Breast epithelium (tissue), 4 donors: ENCODE results near the gene TNS3. TPM values are rescaled to one million over a fixed set of nuclear protein-coding genes. Genes with fewer than 3 reads are reported as not detected.

ENCODE experiments used
- DNase-seq, 2 donors: peaks; one replicate each; pipeline ENCODE4 v3.0.0-alpha.2; 2019; ENCODE audit warnings: low spot score in 2 of 2
- H3K27ac ChIP-seq, 2 donors: fragments of 200-600 bp; sonication (generic) in 1 of 2; one replicate each; pipeline ENCODE4 v1.5.1; 2016 to 2019; ENCODE audit warnings: mild to moderate bottlenecking in 1 of 2
- H3K27me3 ChIP-seq, 2 donors: fragments of 200-600 bp; sonication (generic) in 1 of 2; one replicate each; pipeline versions ENCODE4 v1.5.1 to v1.6.0; 2017 to 2019; ENCODE audit warnings: control low read depth in 1 of 2, mild to moderate bottlenecking in 1 of 2
- H3K36me3 ChIP-seq: fragments of 200-600 bp; one replicate; pipeline ENCODE4 v1.5.1; 2019
- H3K4me1 ChIP-seq, 2 donors: fragments of 200-600 bp; sonication (generic); one replicate each; pipeline ENCODE4 v1.5.1; 2016 to 2019; ENCODE audit warnings: control low read depth in 1 of 2
- H3K4me3 ChIP-seq, 3 donors: fragments of 200-600 bp; sonication (generic); 1 replicate in 2 of 3; 2 replicates in 1 of 3; pipeline ENCODE4 v1.5.1; 2016 to 2019; ENCODE audit warnings: mild to moderate bottlenecking in 3 of 3, moderate library complexity in 2 of 3
- H3K9me3 ChIP-seq, 2 donors: fragments of 200-600 bp; sonication (generic) in 1 of 2; one replicate each; pipeline ENCODE4 v1.5.1; 2016 to 2019; ENCODE audit warnings: control low read depth in 1 of 2
- POLR2A ChIP-seq: fragments of 450-650 bp; IDR thresholded peaks from one replicate; pipeline ENCODE4 v1.6.1; 2016; ENCODE audit warnings: antibody characterized with exemption, mild to moderate bottlenecking, moderate library complexity
- POLR2AphosphoS5 ChIP-seq, 3 donors: sonication (generic); formaldehyde crosslinking; IDR thresholded peaks; one replicate each; pipeline ENCODE4 v1.6.1; 2017; ENCODE audit warnings: antibody characterized with exemption in 3 of 3
- intact Hi-C: fragments of 100-400 bp; cut with DNase I; formaldehyde crosslinking; loops from one replicate; pipeline ENCODE4 v1.15.1; 2023; ENCODE audit warnings: low total_unique reads
- total RNA-seq, 3 donors: library from RNA; depleted of rRNA; stranded (reverse); fragments of >200 nt; gene quantifications; one replicate each; pipeline ENCODE4 v1.1.0, GENCODE V29; 2016
- TF ChIP-seq, protein P1 (sequence below), 3 donors: fragments of 450-650 bp; IDR thresholded peaks; one replicate each; pipeline ENCODE4 v1.5.1; 2016 to 2017; ENCODE audit warnings: antibody characterized with exemption in 3 of 3, mild to moderate bottlenecking in 3 of 3, moderate library complexity in 3 of 3

Gene TNS3
- total RNA-seq, 3 donors from 2014 or later, result 41.0 to 78.1 (median 56.2) TPM

DNA sequence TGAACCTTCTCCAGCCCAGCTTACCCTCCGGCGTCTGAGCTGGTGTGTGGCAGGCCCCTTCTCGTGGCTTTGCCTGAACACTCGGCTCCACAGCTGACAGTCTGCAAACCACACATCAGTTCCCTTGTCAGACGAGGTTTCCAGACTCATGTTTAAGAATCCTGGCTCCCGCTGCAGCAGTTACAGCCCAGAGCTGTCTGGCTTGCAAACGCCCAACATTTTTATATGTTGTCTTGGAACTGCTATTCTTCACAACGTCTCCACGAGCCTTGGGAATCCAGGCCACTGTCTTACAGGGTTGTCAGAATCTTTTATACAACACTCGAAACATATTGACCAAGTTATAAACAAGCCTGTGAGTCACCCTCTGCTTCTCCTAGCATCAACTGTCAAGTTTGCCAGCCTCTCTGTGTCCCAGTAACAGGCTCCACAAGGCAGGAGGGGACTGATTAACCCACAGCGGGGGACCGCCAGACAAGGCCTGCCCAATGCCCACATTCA, 68.1 kb downstream of the TNS3 start:
- H3K27ac ChIP-seq, result no peak overlapping the region
- H3K36me3 ChIP-seq, result no peaks in the 10 kb centered on the region
- intact Hi-C loops, result no loop called here
- TF ChIP-seq POLR2A (no peak), POLR2AphosphoS5 (IDR thresholded peaks at IDR 0.05) (no peak)
- TF ChIP-seq, protein P1, sequence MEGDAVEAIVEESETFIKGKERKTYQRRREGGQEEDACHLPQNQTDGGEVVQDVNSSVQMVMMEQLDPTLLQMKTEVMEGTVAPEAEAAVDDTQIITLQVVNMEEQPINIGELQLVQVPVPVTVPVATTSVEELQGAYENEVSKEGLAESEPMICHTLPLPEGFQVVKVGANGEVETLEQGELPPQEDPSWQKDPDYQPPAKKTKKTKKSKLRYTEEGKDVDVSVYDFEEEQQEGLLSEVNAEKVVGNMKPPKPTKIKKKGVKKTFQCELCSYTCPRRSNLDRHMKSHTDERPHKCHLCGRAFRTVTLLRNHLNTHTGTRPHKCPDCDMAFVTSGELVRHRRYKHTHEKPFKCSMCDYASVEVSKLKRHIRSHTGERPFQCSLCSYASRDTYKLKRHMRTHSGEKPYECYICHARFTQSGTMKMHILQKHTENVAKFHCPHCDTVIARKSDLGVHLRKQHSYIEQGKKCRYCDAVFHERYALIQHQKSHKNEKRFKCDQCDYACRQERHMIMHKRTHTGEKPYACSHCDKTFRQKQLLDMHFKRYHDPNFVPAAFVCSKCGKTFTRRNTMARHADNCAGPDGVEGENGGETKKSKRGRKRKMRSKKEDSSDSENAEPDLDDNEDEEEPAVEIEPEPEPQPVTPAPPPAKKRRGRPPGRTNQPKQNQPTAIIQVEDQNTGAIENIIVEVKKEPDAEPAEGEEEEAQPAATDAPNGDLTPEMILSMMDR (IDR thresholded peaks at IDR 0.05), result no peak
- H3K27me3 ChIP-seq, result no peaks in the 10 kb centered on the region
- H3K4me1 ChIP-seq, result no peaks in the 10 kb centered on the region
- DNase-seq, result no peak
- H3K4me3 ChIP-seq, result no peak overlapping the region
- H3K9me3 ChIP-seq, result no peaks in the 10 kb centered on the region

- Histone ChIP-seq H3K4me3 (no peak overlapping the region), H3K9me3 (no peaks in the 10 kb centered on the region), H3K27ac (no peak overlapping the region), H3K36me3 (no peaks in the 10 kb centered on the region), H3K4me1 (no peaks in the 10 kb centered on the region), H3K27me3 (no peaks in the 10 kb centered on the region)
- no peak for DNase-seq
- TF ChIP-seq POLR2A, result no peak
- intact Hi-C loops, result no loop called here
These were observed 69.3 kb downstream of the TNS3 start for GRCh38 chr7:47512481-47513176.

- Histone ChIP-seq H3K27ac (no peak overlapping the region), H3K4me1 (no peaks in the 10 kb centered on the region), H3K9me3 (no peaks in the 10 kb centered on the region), H3K36me3 (no peaks in the 10 kb centered on the region), H3K4me3 (no peak overlapping the region), H3K27me3 (no peaks in the 10 kb centered on the region)
- TF ChIP-seq POLR2A, result no peak
- no peak for TF ChIP-seq POLR2AphosphoS5 (IDR thresholded peaks at IDR 0.05)
- TF ChIP-seq, protein P1 (IDR thresholded peaks at IDR 0.05), result no peak
- DNase-seq, result no peak
- intact Hi-C loops, result no loop called here
These were observed 70.1 kb downstream of the TNS3 start for GRCh38 chr7:47511699-47512370.

GRCh38 chr7:47510786-47511185, 71.1 kb downstream of the TNS3 start:
- TF ChIP-seq, protein P1 (IDR thresholded peaks at IDR 0.05), result no peak
- TF ChIP-seq POLR2AphosphoS5 (IDR thresholded peaks at IDR 0.05) (no peak), POLR2A (no peak)
- no peak for DNase-seq
- no peak overlapping the region for H3K4me3 ChIP-seq
- no peak overlapping the region for H3K27ac ChIP-seq
- no peaks in the 10 kb centered on the region for H3K9me3 ChIP-seq
- no peaks in the 10 kb centered on the region for H3K27me3 ChIP-seq
- no peaks in the 10 kb centered on the region for H3K4me1 ChIP-seq
- no peaks in the 10 kb centered on the region for H3K36me3 ChIP-seq
- intact Hi-C loops, result no loop called here

GRCh38 chr7:47510192-47510591, 71.7 kb downstream of the TNS3 start:
- Histone ChIP-seq H3K36me3 (no peaks in the 10 kb centered on the region), H3K9me3 (no peaks in the 10 kb centered on the region), H3K4me1 (no peaks in the 10 kb centered on the region), H3K4me3 (no peak overlapping the region), H3K27ac (no peak overlapping the region), H3K27me3 (no peaks in the 10 kb centered on the region)
- intact Hi-C loops, result no loop called here
- DNase-seq, result no peak
- TF ChIP-seq, protein P1 (IDR thresholded peaks at IDR 0.05), result no peak
- no peak for TF ChIP-seq POLR2AphosphoS5 (IDR thresholded peaks at IDR 0.05)
- no peak for TF ChIP-seq POLR2A
